ENCODE measurements around the gene OR4D9. TPM values are rescaled to one million over a fixed set of nuclear protein-coding genes. Genes with fewer than 3 reads are reported as not detected.

OR4D9 gene
- total and polyA plus RNA-seq, 2 of the 8 experiments (the other 6 are each of a cell fraction or from before 2014, with no cell fraction given), result not detected

DNA sequence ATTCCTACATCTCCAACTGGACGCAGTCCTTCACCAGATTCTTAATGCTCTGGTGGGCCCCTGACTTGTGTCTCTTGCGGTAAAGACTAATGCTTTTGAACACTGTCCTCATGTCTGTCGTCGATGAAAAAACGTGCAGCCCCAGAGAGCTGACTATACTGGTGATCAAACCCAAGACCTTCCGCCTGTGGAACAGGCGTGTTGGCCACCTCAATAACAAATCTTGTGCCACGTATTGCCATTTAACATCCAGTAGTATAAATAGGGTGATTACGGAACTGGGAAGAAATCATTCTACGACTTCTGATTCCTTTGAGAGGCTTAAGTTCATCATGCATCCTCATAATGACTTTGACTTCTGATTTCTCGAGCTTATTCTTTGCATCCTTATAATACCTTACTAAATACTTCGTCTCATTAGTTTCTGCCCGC, 45.6 kb downstream of the OR4D9 start:
- Histone ChIP-seq H3K18ac (ENCODE audit: extremely low read depth, low read length) (no peak overlapping the region), H3K23ac (ENCODE audit: insufficient read length) (no peak overlapping the region), H2AK5ac (ENCODE audit: low read depth, low read length) (no peak overlapping the region), H2BK12ac (ENCODE audit: low read depth, low read length) (no peak overlapping the region), H3K4me1 (replicated peaks in 1 of 4; ENCODE audit: control insufficient read depth in 3 of 4, insufficient read depth in 4 of 4, low read length in 3 of 4) (peaks cover 2 to 5% (median 3%) of the 10 kb centered on the region in 4 experiments; a peak in 6 of 7 replicates), H3K36me3 (ENCODE audit: control insufficient read depth in 2 of 4, insufficient read depth in 4 of 4, low read length in 3 of 4) (no peaks in the 10 kb centered on the region), H3K9ac (replicated peaks in 1 of 4; ENCODE audit: extremely low read depth in 1 of 4, low read depth in 3 of 4, low read length in 3 of 4) (no peak overlapping the region; a peak in 1 of 7 replicates), H3K9me3 (ENCODE audit: insufficient read depth in 2 of 2, low read depth in 1 of 2, low read length in 1 of 2) (no peaks in the 10 kb centered on the region), H4K20me1 (replicated peaks in 1 of 2; ENCODE audit: control insufficient read depth in 1 of 2, insufficient read depth in 2 of 2, low read length in 2 of 2) (no peaks in the 10 kb centered on the region), H3K4me2 (ENCODE audit: insufficient read depth in 1 of 2, low read depth in 2 of 2, low read length in 2 of 2) (peak overlapping the region; percentile 70 to 76), H2AFZ (ENCODE audit: low read length) (peak overlapping the region; percentile 44; the same call in 1 of the 2 replicates), H3K14ac (ENCODE audit: insufficient read length) (no peak overlapping the region), H2BK20ac (ENCODE audit: low read length) (no peak overlapping the region), H4K5ac (ENCODE audit: insufficient read length, low read depth, low read length) (no peak overlapping the region), H2BK15ac (ENCODE audit: low read length) (no peak overlapping the region), H2BK5ac (ENCODE audit: low read depth, low read length) (no peak overlapping the region), H3K79me1 (ENCODE audit: low read depth, low read length) (no peaks in the 10 kb centered on the region), H3K27me3 (replicated peaks in 1 of 4; ENCODE audit: control insufficient read depth in 3 of 4, extremely low read depth in 1 of 4, insufficient read depth in 3 of 4, low read length in 3 of 4) (no peaks in the 10 kb centered on the region; a peak in 1 of 7 replicates), H3K23me2 (ENCODE audit: low read depth, low read length) (peaks cover 22% of the 10 kb centered on the region), H3K27ac (ENCODE audit: low read depth, low read length) (no peak overlapping the region), H3K56ac (replicated peaks; ENCODE audit: insufficient read length, low read depth, low read length) (no peak overlapping the region), H4K8ac (ENCODE audit: extremely low read depth, insufficient read depth, low read length) (no peak overlapping the region), H3K4me3 (ENCODE audit: extremely low read depth in 1 of 4, insufficient read depth in 2 of 4, low read depth in 3 of 4, low read length in 4 of 4) (peak overlapping the region; percentile 83 to 95 (median 94)), H3K4ac (replicated peaks; ENCODE audit: insufficient read length, low read depth, low read length) (no peak overlapping the region), H4K91ac (replicated peaks; ENCODE audit: insufficient read length, low read length) (no peak overlapping the region), H3K79me2 (ENCODE audit: control insufficient read depth in 1 of 2, insufficient read depth in 2 of 2, low read length in 2 of 2) (no peaks in the 10 kb centered on the region), H2BK120ac (replicated peaks; ENCODE audit: low read depth, low read length) (no peak overlapping the region)
- 9% methylated on average over 13 of the region's 13 CpGs; no CpG with 5 or more reads in 1 of the 2 experiments for WGBS, 2 experiments (ENCODE audit: extremely low coverage in 1 of 2, insufficient coverage in 1 of 2, insufficient read length in 1 of 2, insufficient replicate concordance in 2 of 2, low coverage in 1 of 2, low lambda C conversion rate in 2 of 2, missing lambda C conversion rate in 1 of 2)
- no peak for FAIRE-seq
- CTCF ChIA-PET (ENCODE audit: partially characterized antibody), result interaction anchor here (0.6 to 1.8 kb wide), 5 partner anchors 9 to 1034 kb away, joined by 3 to 4 read pairs (median 3); no protein-coding TSS in a partner anchor
- no peak for DNase-seq (ENCODE audit: low read depth in 1 of 2, low spot score in 2 of 2)
- POLR2A ChIA-PET (ENCODE audit: partially characterized antibody), result interaction anchor here (1.3 to 3.3 kb wide), 2 partner anchors 9 to 112 kb away, joined by 9 to 16 read pairs; partner anchors contain the start of gene PATL1
- no peak for TF ChIP-seq SAP30 (IDR thresholded peaks at IDR 0.05; ENCODE audit: insufficient read depth, insufficient replicate concordance, low read length)
- TF ChIP-seq TCF12 (IDR thresholded peaks at IDR 0.05; ENCODE audit: low read depth, low read length), result no peak
- TF ChIP-seq RAD21 (IDR thresholded peaks at IDR 0.05 in 1 of 2, conservative IDR thresholded peaks at IDR 0.05 in 1 of 2; ENCODE audit: low read depth in 2 of 2, low read length in 2 of 2), result no peak
- TF ChIP-seq JUN (IDR thresholded peaks at IDR 0.05; ENCODE audit: low read depth, low read length), result no peak
- TF ChIP-seq, protein P1, sequence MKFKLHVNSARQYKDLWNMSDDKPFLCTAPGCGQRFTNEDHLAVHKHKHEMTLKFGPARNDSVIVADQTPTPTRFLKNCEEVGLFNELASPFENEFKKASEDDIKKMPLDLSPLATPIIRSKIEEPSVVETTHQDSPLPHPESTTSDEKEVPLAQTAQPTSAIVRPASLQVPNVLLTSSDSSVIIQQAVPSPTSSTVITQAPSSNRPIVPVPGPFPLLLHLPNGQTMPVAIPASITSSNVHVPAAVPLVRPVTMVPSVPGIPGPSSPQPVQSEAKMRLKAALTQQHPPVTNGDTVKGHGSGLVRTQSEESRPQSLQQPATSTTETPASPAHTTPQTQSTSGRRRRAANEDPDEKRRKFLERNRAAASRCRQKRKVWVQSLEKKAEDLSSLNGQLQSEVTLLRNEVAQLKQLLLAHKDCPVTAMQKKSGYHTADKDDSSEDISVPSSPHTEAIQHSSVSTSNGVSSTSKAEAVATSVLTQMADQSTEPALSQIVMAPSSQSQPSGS (IDR thresholded peaks at IDR 0.05; ENCODE audit: low read length), result no peak
- TF ChIP-seq TBP (IDR thresholded peaks at IDR 0.05; ENCODE audit: low read depth, low read length), result no peak
- no peak for TF ChIP-seq CBX5 (IDR thresholded peaks at IDR 0.05; ENCODE audit: low read depth, low read length)
- no peak for TF ChIP-seq RFX5 (IDR thresholded peaks at IDR 0.05; ENCODE audit: borderline replicate concordance, low read depth, low read length)
- no peak for TF ChIP-seq BRCA1 (IDR thresholded peaks at IDR 0.05; ENCODE audit: low read depth, low read length)
- no peak for TF ChIP-seq TAF7 (optimal IDR thresholded peaks at IDR 0.05; ENCODE audit: borderline replicate concordance, low read depth, low read length)
- no peak for TF ChIP-seq BACH1 (IDR thresholded peaks at IDR 0.05; ENCODE audit: low read length)
- no peak for TF ChIP-seq SP4 (IDR thresholded peaks at IDR 0.05; ENCODE audit: low read length)

All from H1 (cell line).